Activated effector memory CD4-positive, alpha-beta T cell treated with Interleukin-2 at 50 U/mL for 16 hours (primary cell): Measurements from ENCODE around the gene TRIM28.
"Not testable (repeated sequence)": the region's sequence is repeated elsewhere in the genome, so short reads cannot be mapped to it uniquely, and the experiment has no call there.

ENCODE experiments used
- DNase-seq: peaks from one replicate; pipeline ENCODE4 v3.0.0-alpha.2; 2020

Gene TRIM28

GRCh38 chr19:58562122-58563033 lies 18.5 kb downstream of the TRIM28 start:
- no peak for DNase-seq

- no peak for DNase-seq
Measured at GRCh38 chr19:58563034-58563573, 19.2 kb downstream of the TRIM28 start.

GRCh38 chr19:58563823-58564222 lies 20.0 kb downstream of the TRIM28 start:
- DNase-seq: no peak

GRCh38 chr19:58566989-58567388 lies 23.1 kb downstream of the TRIM28 start:
- no peak for DNase-seq

- no peak for DNase-seq
Measured at GRCh38 chr19:58568453-58569130, 24.7 kb downstream of the TRIM28 start.

- no peak for DNase-seq
Measured at GRCh38 chr19:58569191-58569942, 25.5 kb downstream of the TRIM28 start.

GRCh38 chr19:58569943-58570670 lies 26.2 kb downstream of the TRIM28 start:
- no peak for DNase-seq

- DNase-seq: no peak
Measured at GRCh38 chr19:58570770-58571574, 27.1 kb downstream of the TRIM28 start.

GRCh38 chr19:58571575-58571947 lies 27.7 kb downstream of the TRIM28 start:
- no peak for DNase-seq

- DNase-seq: no peak
Measured at GRCh38 chr19:58572026-58572817, 28.4 kb downstream of the TRIM28 start.

GRCh38 chr19:58572818-58573657 lies 29.2 kb downstream of the TRIM28 start, which contains the start of gene MZF1:
Gene MZF1 (minus strand): TSS chr19:58573335. CDS start chr19:58571389, 1,946 bp downstream.
- peak; percentile 99 for DNase-seq

- no peak for DNase-seq
Measured at GRCh38 chr19:58573658-58574164, 29.8 kb downstream of the TRIM28 start.

GRCh38 chr19:58575183-58576041 lies 31.5 kb downstream of the TRIM28 start:
- peak; percentile 60 for DNase-seq

GRCh38 chr19:58577581-58577980 lies 33.7 kb downstream of the TRIM28 start:
- not testable (repeated sequence) for DNase-seq

- DNase-seq: no peak
Measured at GRCh38 chr19:58578012-58578925, 34.4 kb downstream of the TRIM28 start.

GRCh38 chr19:58579473-58580142 lies 35.7 kb downstream of the TRIM28 start:
- DNase-seq: no peak
